Activated T-cell treated with anti-CD3 and anti-CD28 coated beads, Interleukin-2, amount 50 U/mL, for 24 hours (primary cell): ENCODE results near the gene RIMBP2.

Source experiments
- DNase-seq: peaks from one replicate; pipeline ENCODE4 v3.0.0-alpha.2; 2020
- H3K27ac Mint-ChIP-seq: 2 replicates; pipeline ENCODE4 v1.8.0; 2020; ENCODE audit warnings: mild to moderate bottlenecking, mixed read lengths
- H3K27me3 Mint-ChIP-seq: 2 replicates; pipeline ENCODE4 v1.8.0; 2020; ENCODE audit warnings: mixed read lengths
- H3K36me3 Mint-ChIP-seq: 2 replicates; pipeline ENCODE4 v1.8.0; 2020; ENCODE audit warnings: low read depth, mixed read lengths
- H3K4me1 Mint-ChIP-seq: 2 replicates; pipeline ENCODE4 v1.8.0; 2020; ENCODE audit warnings: low read depth, mixed read lengths
- H3K4me3 Mint-ChIP-seq: 2 replicates; pipeline ENCODE4 v1.8.0; 2020; ENCODE audit warnings: mild to moderate bottlenecking, moderate library complexity, mixed read lengths
- H3K9me3 Mint-ChIP-seq: 2 replicates; pipeline ENCODE4 v1.8.0; 2020; ENCODE audit warnings: mixed read lengths

RIMBP2 gene

DNA sequence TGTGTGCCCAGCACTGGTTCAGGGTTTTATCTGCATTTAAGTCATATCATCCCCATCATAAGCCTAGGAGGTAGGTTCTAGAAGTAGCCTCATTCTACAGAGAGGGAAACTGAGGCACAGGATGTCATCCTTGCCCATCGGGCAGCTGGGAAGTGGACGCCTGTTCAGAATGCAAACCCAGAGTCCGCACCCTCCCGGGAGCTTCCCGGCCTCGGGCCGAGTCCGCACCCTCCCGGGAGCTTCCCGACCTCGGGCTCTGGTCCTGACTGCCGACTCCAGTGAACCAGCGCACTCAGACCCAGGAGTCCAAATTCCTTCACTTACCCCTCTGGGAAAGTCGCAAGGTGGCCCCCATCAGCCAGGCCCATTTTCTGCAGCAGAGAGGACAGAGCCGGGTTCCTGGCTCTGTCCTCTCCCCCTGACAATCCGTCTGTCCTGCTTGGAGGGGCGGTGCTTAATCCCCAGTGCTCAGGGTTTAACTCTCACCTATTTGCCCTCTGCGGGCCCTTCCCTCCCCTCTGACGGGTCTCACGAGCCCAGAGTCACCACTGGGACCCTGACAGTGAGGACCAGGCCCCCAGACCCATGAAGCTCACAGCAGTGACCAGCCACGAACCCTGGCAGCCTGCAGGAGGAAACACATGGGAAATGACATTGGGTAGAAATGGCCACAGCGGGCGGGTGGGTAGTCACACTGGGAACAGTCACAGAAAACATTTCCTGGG lies 236.5 kb downstream of the RIMBP2 start:
- H3K4me3 Mint-ChIP-seq = no peak overlapping the region

DNA sequence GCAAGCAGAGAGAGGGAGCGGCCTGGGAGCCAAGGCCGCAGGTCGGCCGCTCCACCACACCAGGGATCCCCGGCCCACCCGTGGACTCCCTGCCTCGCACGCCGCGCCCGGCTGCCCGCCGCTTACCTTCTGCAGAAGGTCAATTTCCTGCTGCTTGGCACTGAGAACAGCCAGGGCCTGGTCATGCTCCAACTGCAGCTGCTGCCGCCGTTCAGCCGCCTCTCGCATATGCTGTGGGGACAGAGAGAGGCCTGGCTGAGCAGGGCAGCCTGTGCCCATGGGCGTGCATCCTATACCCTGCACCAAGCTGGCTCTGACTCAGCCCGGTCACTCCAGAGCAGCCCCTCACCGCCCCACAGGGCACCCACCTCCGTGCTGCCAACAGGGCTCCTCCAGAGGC lies 237.3 kb downstream of the RIMBP2 start:
- H3K4me3 Mint-ChIP-seq = no peak overlapping the region
- H3K9me3 Mint-ChIP-seq = no peaks in the 10 kb centered on the region
- H3K4me1 Mint-ChIP-seq = no peaks in the 10 kb centered on the region
- peaks cover 8% of the 10 kb centered on the region for H3K27me3 Mint-ChIP-seq
- no peak overlapping the region for H3K27ac Mint-ChIP-seq
- no peak for DNase-seq
- no peaks in the 10 kb centered on the region for H3K36me3 Mint-ChIP-seq

More for the DNA sequence above, 236.5 kb downstream of the RIMBP2 start:
- H3K9me3 Mint-ChIP-seq = no peaks in the 10 kb centered on the region
- H3K4me1 Mint-ChIP-seq = no peaks in the 10 kb centered on the region
- peaks cover 8% of the 10 kb centered on the region for H3K27me3 Mint-ChIP-seq
- DNase-seq = no peak
- no peaks in the 10 kb centered on the region for H3K36me3 Mint-ChIP-seq
- no peak overlapping the region for H3K27ac Mint-ChIP-seq

DNA sequence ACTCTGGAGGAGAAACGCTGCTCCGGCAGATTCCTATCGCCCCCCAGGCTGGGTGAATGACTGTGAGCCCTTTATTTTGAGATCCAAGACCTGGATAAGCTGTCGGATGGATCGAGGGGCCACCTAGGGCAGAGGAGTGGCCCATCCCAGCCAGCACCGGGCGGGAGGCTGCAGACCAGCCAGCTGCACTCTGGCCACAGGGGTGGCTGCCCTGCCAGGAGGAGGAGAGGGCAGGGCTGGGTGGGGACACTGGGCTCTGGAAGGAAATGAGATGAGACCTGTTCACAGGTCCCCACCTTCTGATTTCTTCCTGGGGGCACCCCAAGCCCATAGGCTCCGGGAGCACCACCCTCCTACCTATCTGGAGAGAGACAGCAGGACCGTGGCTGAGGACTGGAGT lies 238.4 kb downstream of the RIMBP2 start:
- Mint-ChIP-seq H3K9me3 (no peaks in the 10 kb centered on the region), H3K4me1 (no peaks in the 10 kb centered on the region), H3K36me3 (no peaks in the 10 kb centered on the region), H3K4me3 (no peak overlapping the region), H3K27me3 (peaks cover 8% of the 10 kb centered on the region), H3K27ac (no peak overlapping the region)
- DNase-seq = no peak

DNA sequence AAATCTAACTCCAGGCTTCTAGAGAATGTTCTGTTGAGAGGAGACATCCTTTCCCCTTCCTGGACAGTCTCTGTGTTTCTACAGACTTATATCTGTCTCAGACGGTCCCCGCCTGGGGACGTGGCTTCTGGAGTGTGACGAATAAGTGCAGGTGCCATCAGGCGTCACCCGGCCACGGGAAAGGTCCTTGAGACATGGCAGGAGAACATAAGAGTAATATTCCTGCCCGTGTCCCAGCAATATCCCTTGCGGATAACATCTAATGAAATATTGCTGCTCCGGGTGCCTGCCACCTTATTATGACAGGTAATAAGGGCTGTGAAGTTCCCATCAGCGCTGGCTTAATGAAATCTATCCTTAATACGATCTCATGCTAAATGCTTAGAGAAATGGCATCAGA lies 238.8 kb downstream of the RIMBP2 start:
- no peak for DNase-seq
- no peak overlapping the region for H3K27ac Mint-ChIP-seq
- H3K36me3 Mint-ChIP-seq = no peaks in the 10 kb centered on the region
- H3K4me3 Mint-ChIP-seq = no peak overlapping the region
- no peaks in the 10 kb centered on the region for H3K4me1 Mint-ChIP-seq
- H3K27me3 Mint-ChIP-seq = peaks cover 6% of the 10 kb centered on the region
- H3K9me3 Mint-ChIP-seq = no peaks in the 10 kb centered on the region

DNA sequence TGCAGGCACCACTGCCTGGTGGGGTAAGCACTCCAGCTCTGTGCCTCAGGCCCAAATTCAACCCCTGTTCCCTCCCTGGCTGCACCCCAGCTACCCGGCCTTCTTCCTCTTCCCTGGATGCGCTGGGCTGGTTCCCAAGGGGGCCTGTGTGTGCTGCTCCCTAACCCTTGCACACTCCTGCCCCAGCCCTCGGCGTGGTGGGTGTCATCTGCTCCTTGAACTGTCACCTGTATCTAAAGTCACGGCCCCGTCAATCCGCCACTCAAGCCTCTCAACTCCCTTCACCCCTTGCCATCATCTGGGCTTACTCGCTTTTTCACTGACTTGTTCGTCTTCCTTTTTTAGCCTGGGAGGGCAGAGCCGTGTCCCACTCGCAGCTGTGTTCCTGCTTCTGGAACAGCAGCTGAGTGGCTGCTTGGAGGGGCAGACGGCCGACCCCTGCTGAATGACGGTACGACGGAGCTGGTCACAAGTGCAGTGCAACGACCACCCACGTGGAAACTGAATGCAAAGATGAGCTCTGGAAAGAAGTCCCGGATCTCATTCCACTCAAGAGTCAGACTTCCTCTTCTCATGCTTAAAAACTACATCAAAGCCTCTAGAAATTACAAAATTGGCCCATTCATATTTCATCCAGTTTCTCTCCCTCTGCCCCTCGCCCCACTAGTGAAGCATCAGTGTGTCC lies 239.5 kb downstream of the RIMBP2 start:
- H3K4me1 Mint-ChIP-seq = no peaks in the 10 kb centered on the region
- no peaks in the 10 kb centered on the region for H3K36me3 Mint-ChIP-seq
- no peak overlapping the region for H3K27ac Mint-ChIP-seq
- peaks cover 3% of the 10 kb centered on the region for H3K27me3 Mint-ChIP-seq
- DNase-seq = no peak
- H3K4me3 Mint-ChIP-seq = no peak overlapping the region
- no peaks in the 10 kb centered on the region for H3K9me3 Mint-ChIP-seq

DNA sequence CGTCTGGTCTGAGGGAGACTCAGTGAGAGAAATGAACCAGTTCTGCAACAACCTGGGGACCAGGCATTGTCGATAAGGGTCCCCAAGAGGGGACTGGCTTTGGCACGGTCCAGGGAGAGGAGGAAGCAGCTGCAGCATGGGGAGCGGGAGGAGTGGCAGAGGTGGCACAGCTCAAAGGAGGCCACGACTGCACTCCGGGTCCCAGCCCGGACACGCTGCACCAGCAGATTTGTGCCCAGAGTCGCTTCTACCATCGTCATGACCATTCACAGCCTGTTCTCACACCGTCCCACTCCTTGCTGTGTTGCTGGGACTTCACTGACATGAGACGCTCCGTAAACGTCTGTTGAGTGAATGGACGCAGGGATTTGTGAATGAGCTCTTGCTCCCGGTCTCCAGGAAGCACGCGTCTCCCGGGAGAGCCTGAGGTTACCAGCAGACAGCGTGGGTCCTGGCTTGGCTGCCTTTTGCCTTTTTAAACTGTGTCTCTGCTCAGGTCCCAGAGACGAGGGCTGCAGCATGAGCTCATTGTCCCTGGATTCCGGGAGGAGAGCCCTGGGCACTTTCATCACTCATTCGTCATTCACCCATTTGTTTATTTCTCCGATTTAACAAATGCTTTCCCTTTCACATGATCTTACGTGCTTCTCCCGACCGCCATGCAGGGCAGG lies 241.4 kb downstream of the RIMBP2 start:
- Mint-ChIP-seq H3K4me1 (no peaks in the 10 kb centered on the region), H3K27ac (no peak overlapping the region), H3K27me3 (no peaks in the 10 kb centered on the region), H3K9me3 (no peaks in the 10 kb centered on the region), H3K36me3 (no peaks in the 10 kb centered on the region), H3K4me3 (no peak overlapping the region)
- no peak for DNase-seq

DNA sequence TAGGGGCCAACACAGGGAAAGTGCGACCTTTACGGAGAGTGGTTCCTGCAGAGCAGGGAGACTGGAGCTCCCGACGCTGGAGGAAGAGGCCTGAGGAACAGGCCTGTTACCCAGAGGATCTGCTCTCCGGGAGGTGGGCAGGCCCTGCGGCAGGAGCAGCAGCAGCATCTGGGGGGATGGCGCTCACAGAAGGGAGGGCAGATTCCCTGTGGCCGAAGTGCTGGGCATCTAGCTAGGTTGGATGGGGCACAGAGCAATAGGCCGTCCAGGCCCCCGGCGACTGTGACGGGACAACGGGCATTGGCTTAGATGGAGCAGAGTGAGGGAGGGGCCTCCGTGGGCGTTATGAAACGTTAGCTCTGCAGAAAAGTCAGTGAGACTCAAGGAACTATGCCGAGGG lies 242.8 kb downstream of the RIMBP2 start:
- Mint-ChIP-seq H3K36me3 (no peaks in the 10 kb centered on the region), H3K27ac (no peak overlapping the region), H3K4me1 (no peaks in the 10 kb centered on the region), H3K4me3 (no peak overlapping the region), H3K27me3 (no peaks in the 10 kb centered on the region), H3K9me3 (peaks cover 4% of the 10 kb centered on the region)
- no peak for DNase-seq

DNA sequence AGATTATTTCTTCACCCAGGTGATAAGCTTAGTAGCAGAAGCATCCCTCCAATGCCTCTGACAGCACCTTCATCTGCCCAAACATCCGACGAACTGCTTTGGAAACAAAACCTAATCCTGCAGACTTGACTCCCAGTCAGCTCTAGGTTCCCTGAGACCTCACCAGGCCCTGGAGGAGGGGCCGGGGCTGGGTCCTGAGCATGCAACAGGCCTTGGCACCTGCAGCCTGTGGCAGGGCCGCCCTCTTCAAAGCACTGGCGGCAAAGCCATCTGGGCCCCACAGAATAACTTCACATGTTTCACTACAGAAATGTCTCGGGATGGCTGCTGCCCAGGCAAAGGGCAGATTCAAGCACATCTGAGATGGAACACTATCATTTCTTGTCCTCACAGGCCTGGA lies 245.1 kb downstream of the RIMBP2 start:
- Mint-ChIP-seq H3K36me3 (no peaks in the 10 kb centered on the region), H3K27ac (no peak overlapping the region), H3K4me1 (no peaks in the 10 kb centered on the region), H3K27me3 (no peaks in the 10 kb centered on the region), H3K4me3 (no peak overlapping the region), H3K9me3 (peaks cover 4% of the 10 kb centered on the region)
- no peak for DNase-seq

DNA sequence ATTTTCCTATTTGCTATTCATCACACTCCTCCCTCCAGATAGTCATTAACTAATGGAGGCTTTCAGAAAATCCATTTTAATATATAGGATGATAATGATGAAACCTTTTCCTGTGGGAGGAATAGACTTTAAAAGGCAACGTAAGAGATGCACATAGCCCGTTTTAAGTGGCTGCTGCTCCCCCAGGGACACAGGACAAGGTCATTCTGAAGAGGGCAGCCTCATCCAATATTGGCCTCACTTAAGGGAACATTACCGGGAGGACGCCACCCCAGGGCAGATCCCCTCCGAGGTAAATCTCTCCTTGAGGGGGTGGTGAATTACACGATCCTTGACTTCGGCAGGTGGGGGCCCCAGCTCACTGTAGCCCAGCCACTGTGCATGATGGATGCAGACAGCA lies 246.5 kb downstream of the RIMBP2 start:
- H3K27me3 Mint-ChIP-seq = no peaks in the 10 kb centered on the region
- no peak for DNase-seq
- peaks cover 4% of the 10 kb centered on the region for H3K9me3 Mint-ChIP-seq
- H3K4me1 Mint-ChIP-seq = no peaks in the 10 kb centered on the region
- no peak overlapping the region for H3K27ac Mint-ChIP-seq
- H3K36me3 Mint-ChIP-seq = no peaks in the 10 kb centered on the region
- no peak overlapping the region for H3K4me3 Mint-ChIP-seq

DNA sequence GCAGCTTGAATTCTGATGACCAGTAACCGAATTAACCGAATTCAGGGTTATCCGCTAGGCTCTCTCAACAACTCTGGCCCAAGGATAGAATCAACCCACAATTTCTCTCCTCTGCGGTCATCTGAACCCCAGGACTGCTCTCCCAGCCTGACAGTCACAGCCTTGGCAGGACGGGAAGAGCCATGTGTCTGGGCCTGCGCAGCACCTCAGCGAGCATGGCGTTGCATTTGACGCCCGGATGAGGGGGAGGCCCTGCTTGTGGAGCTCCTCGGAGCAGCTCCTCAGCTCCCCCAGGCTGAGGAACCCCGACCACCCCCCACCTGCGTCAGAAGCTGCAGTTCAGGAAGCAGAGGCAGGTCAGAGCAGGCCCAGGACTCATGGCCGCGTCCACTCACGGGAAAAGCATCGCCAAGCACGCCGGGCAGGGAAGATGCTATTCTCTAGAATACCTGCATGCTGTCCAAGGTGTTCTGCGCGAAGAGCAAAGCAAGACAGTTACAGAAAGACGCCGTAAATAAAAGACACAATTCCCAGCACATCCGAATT lies 247.3 kb downstream of the RIMBP2 start:
- no peak overlapping the region for H3K27ac Mint-ChIP-seq
- no peaks in the 10 kb centered on the region for H3K27me3 Mint-ChIP-seq
- H3K9me3 Mint-ChIP-seq = peaks cover 4% of the 10 kb centered on the region
- no peak for DNase-seq
- no peaks in the 10 kb centered on the region for H3K36me3 Mint-ChIP-seq
- H3K4me3 Mint-ChIP-seq = no peak overlapping the region
- no peaks in the 10 kb centered on the region for H3K4me1 Mint-ChIP-seq

DNA sequence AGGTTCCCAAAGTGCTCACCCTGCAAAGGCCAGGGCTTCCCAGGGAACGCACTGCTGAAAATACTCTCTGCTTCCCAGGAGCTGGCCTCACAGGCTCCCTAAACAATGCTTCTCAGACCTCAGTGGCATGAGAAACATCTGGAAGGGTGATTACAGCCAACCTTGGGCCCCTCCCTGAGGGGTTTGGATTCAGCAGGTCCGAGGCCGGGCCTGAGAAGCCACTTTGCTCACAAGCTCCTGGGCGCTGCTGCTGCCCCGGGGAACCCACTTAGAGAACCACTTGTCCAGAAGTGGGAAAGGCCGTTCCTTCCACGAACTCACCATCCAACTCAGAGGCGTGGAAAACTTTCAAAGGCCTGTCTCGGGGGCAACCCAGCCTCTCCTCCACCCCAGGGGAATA lies 247.9 kb downstream of the RIMBP2 start:
- no peaks in the 10 kb centered on the region for H3K36me3 Mint-ChIP-seq
- no peak for DNase-seq
- no peaks in the 10 kb centered on the region for H3K4me1 Mint-ChIP-seq
- H3K9me3 Mint-ChIP-seq = peaks cover 4% of the 10 kb centered on the region
- H3K4me3 Mint-ChIP-seq = no peak overlapping the region
- no peak overlapping the region for H3K27ac Mint-ChIP-seq
- H3K27me3 Mint-ChIP-seq = no peaks in the 10 kb centered on the region

DNA sequence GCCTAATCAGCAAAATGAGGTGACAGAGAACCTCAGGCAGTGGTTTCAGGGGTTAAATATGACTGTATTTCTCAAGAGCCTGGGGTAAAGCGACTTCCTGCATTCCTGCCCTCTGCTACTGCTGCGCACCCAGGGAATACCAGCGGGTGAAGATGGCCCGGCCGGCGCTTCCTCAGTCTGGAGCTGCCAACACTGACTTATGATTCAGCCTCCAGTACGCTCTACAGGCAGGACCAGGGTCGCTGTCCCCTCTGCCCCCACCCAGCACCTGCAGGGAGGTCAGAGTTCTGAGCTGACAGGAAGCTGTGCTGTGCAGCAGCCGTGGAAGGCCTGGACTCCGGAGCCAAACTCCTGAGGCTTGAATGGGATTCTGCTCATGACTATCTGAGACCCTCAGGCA lies 250.5 kb downstream of the RIMBP2 start:
- no peaks in the 10 kb centered on the region for H3K27me3 Mint-ChIP-seq
- H3K27ac Mint-ChIP-seq = no peak overlapping the region
- no peak for DNase-seq
- no peaks in the 10 kb centered on the region for H3K4me1 Mint-ChIP-seq
- no peak overlapping the region for H3K4me3 Mint-ChIP-seq
- H3K9me3 Mint-ChIP-seq = peaks cover 4% of the 10 kb centered on the region
- H3K36me3 Mint-ChIP-seq = no peaks in the 10 kb centered on the region

DNA sequence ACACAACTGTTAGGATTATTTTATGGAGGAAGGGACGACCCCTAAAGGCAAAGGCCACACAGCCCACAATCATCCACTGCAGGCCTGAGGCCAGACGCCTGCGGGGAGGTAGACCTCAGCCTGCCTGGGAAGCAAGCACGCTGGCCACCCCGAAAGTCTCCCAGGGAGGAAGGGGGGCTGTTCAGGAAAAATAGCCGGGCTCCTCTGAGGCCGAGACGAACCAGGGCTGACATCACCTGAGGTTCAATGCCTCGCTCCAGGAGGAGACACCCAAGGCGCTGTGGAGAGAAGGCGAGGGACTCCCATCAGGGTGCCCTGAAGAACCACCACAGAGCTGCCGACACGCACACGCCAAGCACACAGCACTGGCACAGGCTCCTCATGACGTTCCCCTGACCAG lies 251.1 kb downstream of the RIMBP2 start:
- Mint-ChIP-seq H3K36me3 (no peaks in the 10 kb centered on the region), H3K9me3 (peaks cover 4% of the 10 kb centered on the region), H3K4me3 (no peak overlapping the region), H3K4me1 (no peaks in the 10 kb centered on the region), H3K27me3 (no peaks in the 10 kb centered on the region), H3K27ac (no peak overlapping the region)
- no peak for DNase-seq

DNA sequence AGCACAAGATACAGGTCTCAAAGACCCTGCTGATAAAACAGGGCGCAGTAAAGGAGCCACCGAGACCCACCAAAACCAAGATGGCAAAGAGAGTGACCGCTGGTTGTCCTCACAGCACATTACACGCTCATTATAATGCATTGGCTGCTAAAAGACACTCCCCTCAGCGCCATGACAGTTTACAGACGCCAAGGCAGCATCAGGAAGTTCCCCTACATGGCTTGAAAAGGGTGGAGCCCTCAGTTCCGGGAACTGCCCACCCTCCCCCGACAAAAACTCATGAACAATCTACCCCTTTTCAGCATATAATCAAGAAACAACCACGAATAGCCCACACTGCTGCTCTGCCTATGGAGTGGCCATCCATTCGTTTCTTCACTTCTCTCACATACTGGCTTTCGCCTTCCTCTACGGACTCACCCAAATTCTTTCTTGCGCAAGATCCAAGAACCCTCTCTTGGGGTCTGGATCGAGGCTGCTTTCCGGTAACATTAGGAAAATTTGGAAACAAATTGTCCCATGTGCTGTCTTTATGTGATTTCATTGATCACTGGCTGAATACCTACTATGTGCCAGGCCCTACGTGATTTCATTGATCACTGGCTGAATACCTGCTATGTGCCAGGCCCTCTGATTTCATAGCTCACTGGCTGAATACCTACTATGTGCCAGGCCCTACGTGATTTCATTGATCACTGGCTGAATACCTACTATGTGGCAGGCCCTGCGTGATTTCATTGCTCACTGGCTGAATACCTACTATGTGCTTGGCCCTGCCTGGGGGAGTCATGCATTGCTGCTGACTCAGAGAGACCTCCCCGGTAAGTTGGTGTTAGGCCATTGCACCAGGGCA lies 252.1 kb downstream of the RIMBP2 start:
- Mint-ChIP-seq H3K36me3 (no peaks in the 10 kb centered on the region), H3K4me3 (no peak overlapping the region), H3K9me3 (peaks cover 2% of the 10 kb centered on the region), H3K4me1 (no peaks in the 10 kb centered on the region), H3K27me3 (no peaks in the 10 kb centered on the region), H3K27ac (no peak overlapping the region)
- no peak for DNase-seq
